CD4-positive, alpha-beta memory T cell (primary cell): Measurements from ENCODE around the gene LBR. TPM values are rescaled to one million over a fixed set of nuclear protein-coding genes. Genes with fewer than 3 reads are reported as not detected.

Experiments used
- CTCF ChIA-PET: fragments of 350-600 bp; sonication (Branson Sonifier 250); formaldehyde crosslinking; loops from one replicate; lab custom pipeline; 2021; ENCODE audit warnings: inconsistent platforms; ENCODE audit not compliant: partially characterized antibody; lab: Charles Lee
- POLR2A ChIA-PET: fragments of 350-600 bp; sonication (Branson Sonifier 250); formaldehyde crosslinking; loops from one replicate; lab custom pipeline; 2021; ENCODE audit not compliant: partially characterized antibody; lab: Charles Lee
- DNase-seq, 5 donors: peaks; one replicate each; pipeline versions ENCODE4 v3.0.0 to v3.0.0-alpha.2; 2020 to 2022; ENCODE audit warnings: mixed read lengths in 1 of 5
- H3K27ac ChIP-seq: one replicate; pipeline ENCODE4 v1.7.0; 2013; ENCODE audit warnings: low read depth, low read length
- H3K27me3 ChIP-seq: 2 replicates; pipeline ENCODE4 v1.7.0; 2013; ENCODE audit warnings: mild to moderate bottlenecking, low read length, moderate library complexity; ENCODE audit not compliant: insufficient read depth
- H3K36me3 ChIP-seq: 2 replicates; pipeline ENCODE4 v1.7.0; 2013; ENCODE audit warnings: mild to moderate bottlenecking, low read length, moderate library complexity; ENCODE audit not compliant: insufficient read depth
- H3K4me1 ChIP-seq: 2 replicates; pipeline ENCODE4 v1.7.0; 2013; ENCODE audit warnings: mild to moderate bottlenecking, low read length, moderate library complexity; ENCODE audit not compliant: insufficient read depth
- H3K4me3 ChIP-seq, 2 donors: one replicate each; pipeline ENCODE4 v1.7.0; 2013; ENCODE audit warnings: low read length in 2 of 2, mild to moderate bottlenecking in 1 of 2
- H3K9me3 ChIP-seq, 2 donors: one replicate each; pipeline ENCODE4 v1.7.0; 2013; ENCODE audit warnings: low read length in 2 of 2, control low read depth in 1 of 2; ENCODE audit not compliant: control insufficient read depth in 1 of 2
- H3K27ac Mint-ChIP-seq, 7 donors: one replicate each; pipeline ENCODE4 v1.8.0; 2020 to 2021; ENCODE audit warnings: mixed read lengths in 7 of 7, mild to moderate bottlenecking in 6 of 7, inconsistent platforms in 3 of 7, moderate library complexity in 3 of 7
- H3K27me3 Mint-ChIP-seq, 2 donors: one replicate each; pipeline ENCODE4 v1.8.0; 2020 to 2021; ENCODE audit warnings: mixed read lengths in 2 of 2
- H3K36me3 Mint-ChIP-seq, 2 donors: one replicate each; pipeline ENCODE4 v1.8.0; 2020 to 2021; ENCODE audit warnings: mixed read lengths in 2 of 2, inconsistent platforms in 1 of 2, mild to moderate bottlenecking in 1 of 2
- H3K4me1 Mint-ChIP-seq, 4 donors: one replicate each; pipeline ENCODE4 v1.8.0; 2020 to 2021; ENCODE audit warnings: mixed read lengths in 4 of 4, mild to moderate bottlenecking in 1 of 4
- H3K4me3 Mint-ChIP-seq, 8 donors: one replicate each; pipeline ENCODE4 v1.8.0; 2020 to 2021; ENCODE audit warnings: mixed read lengths in 8 of 8, mild to moderate bottlenecking in 7 of 8, moderate library complexity in 6 of 8, inconsistent platforms in 3 of 8
- H3K9me3 Mint-ChIP-seq, 8 donors: one replicate each; pipeline ENCODE4 v1.8.0; 2020 to 2021; ENCODE audit warnings: mixed read lengths in 8 of 8, mild to moderate bottlenecking in 5 of 8, inconsistent platforms in 3 of 8, moderate library complexity in 1 of 8
- intact Hi-C: fragments of 100-400 bp; cut with micrococcal nuclease; formaldehyde crosslinking; loops from one replicate; pipeline ENCODE4 v1.15.1; 2023
- polyA plus RNA-seq, 2 donors: library from polyadenylated mRNA; unstranded; fragments of 300-500 nt; fragmentation: Illumina TruSeq; gene quantifications; one replicate each; pipeline ENCODE4 v1.2.3, GENCODE V29; 2021
- total RNA-seq, 2 experiments: library from RNA; stranded (reverse); gene quantifications; one replicate each; pipeline ENCODE4 v1.2.3, GENCODE V29; 2021

LBR gene
- total and polyA plus RNA-seq, 4 experiments from 2014 or later = 106 to 150 (median 129) TPM

GRCh38 chr1:225360119-225360518, 67.7 kb downstream of the LBR start:
- H3K27me3 ChIP-seq = no peaks in the 10 kb centered on the region
- Mint-ChIP-seq H3K9me3 (no peaks in the 10 kb centered on the region), H3K4me1 (no peaks in the 10 kb centered on the region), H3K36me3 (no peaks in the 10 kb centered on the region), H3K27me3 (peaks cover 10 to 18% of the 10 kb centered on the region in 2 donors), H3K27ac (no peak overlapping the region), H3K4me3 (no peak overlapping the region)
- no peak overlapping the region for H3K4me3 ChIP-seq
- CTCF ChIA-PET = no interaction called here
- DNase-seq = no peak
- H3K27ac ChIP-seq = no peak overlapping the region
- no peaks in the 10 kb centered on the region for H3K9me3 ChIP-seq
- intact Hi-C loops = no loop called here
- H3K4me1 ChIP-seq = no peaks in the 10 kb centered on the region
- no peaks in the 10 kb centered on the region for H3K36me3 ChIP-seq
- POLR2A ChIA-PET = no interaction called here

- Histone ChIP-seq H3K36me3 (no peaks in the 10 kb centered on the region), H3K9me3 (no peaks in the 10 kb centered on the region), H3K27me3 (no peaks in the 10 kb centered on the region), H3K4me3 (no peak overlapping the region), H3K4me1 (no peaks in the 10 kb centered on the region), H3K27ac (no peak overlapping the region)
- intact Hi-C loops = no loop called here
- H3K27ac Mint-ChIP-seq = no peak overlapping the region
- ChIA-PET POLR2A (no interaction called here), CTCF (no interaction called here)
- DNase-seq = no peak
- no peak overlapping the region for H3K4me3 Mint-ChIP-seq
- H3K4me1 Mint-ChIP-seq = no peaks in the 10 kb centered on the region
- H3K9me3 Mint-ChIP-seq = no peaks in the 10 kb centered on the region
- H3K27me3 Mint-ChIP-seq = peaks cover 12 to 23% of the 10 kb centered on the region in 2 donors
- no peaks in the 10 kb centered on the region for H3K36me3 Mint-ChIP-seq
These were observed 72.0 kb downstream of the LBR start for GRCh38 chr1:225355863-225356262.

- Mint-ChIP-seq H3K27ac (no peak overlapping the region), H3K9me3 (no peaks in the 10 kb centered on the region), H3K4me1 (no peaks in the 10 kb centered on the region), H3K4me3 (no peak overlapping the region), H3K36me3 (no peaks in the 10 kb centered on the region), H3K27me3 (peaks cover 11 to 24% of the 10 kb centered on the region in 2 donors)
- no peaks in the 10 kb centered on the region for H3K9me3 ChIP-seq
- no peaks in the 10 kb centered on the region for H3K36me3 ChIP-seq
- intact Hi-C loops = no loop called here
- ChIA-PET POLR2A (no interaction called here), CTCF (no interaction called here)
- H3K27me3 ChIP-seq = no peaks in the 10 kb centered on the region
- DNase-seq = no peak
- H3K27ac ChIP-seq = no peak overlapping the region
- no peak overlapping the region for H3K4me3 ChIP-seq
- no peaks in the 10 kb centered on the region for H3K4me1 ChIP-seq
These were observed 72.9 kb downstream of the LBR start for GRCh38 chr1:225354906-225355305.

Other genes starting within 250 kb of the LBR start
- gene ENAH, start 225.1 kb upstream of the LBR start, total RNA-seq = under 1 TPM in 1 of 2 experiments, not detected in 1; 0.26 TPM
- not detected for gene ENAH, start 225.1 kb upstream of the LBR start, polyA plus RNA-seq